Measurements from ENCODE around the gene TLR1.

TLR1 gene

DNA sequence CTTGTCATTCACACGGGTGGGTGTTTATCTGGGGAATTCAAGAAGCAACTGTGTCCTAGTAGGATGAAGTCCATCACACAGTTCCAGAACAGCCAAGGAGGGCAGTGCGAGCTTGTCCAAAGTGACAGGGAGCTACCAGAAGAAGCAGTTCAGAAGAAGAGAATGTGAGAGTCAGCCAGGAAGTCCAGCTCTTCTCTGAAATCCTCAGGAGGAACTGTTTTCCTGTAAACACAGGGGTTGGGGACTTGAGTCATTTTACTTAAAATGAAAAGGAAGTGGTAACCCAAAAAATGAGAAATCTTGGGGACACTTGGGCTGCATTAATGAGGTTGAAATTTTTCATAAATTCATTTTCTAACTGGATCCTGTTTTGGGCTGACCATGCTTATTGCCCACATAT, 13.6 kb downstream of the TLR1 start:
- no peak overlapping the region for H3K9ac ChIP-seq (ENCODE audit: low read length)

DNA sequence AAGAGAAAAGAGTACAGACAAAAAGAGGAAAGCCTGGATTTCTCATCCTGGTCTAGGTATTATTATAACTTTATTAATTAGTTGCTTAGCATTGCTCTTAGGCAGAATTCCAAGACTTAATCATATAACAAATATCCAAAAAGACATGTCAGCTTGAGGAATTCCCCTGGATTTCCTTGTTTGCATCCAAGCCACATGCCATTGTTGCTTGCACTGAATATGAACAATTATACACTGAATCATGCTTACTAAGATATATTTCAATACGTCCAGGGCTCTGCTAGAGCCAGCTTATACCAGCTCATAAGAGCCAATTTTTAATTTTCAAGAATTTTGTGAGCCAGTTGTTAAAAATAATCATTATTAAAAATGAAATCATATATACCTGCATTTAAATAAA, 16.3 kb downstream of the TLR1 start:
- no peaks in the 10 kb centered on the region for H3K36me3 ChIP-seq (ENCODE audit: insufficient read depth, low read length)
- H3K9ac ChIP-seq (ENCODE audit: low read length), result no peak overlapping the region
- H3K4me3 ChIP-seq (ENCODE audit: low read depth, low read length, poor library complexity, severe bottlenecking), result no peak overlapping the region
- peaks cover 28% of the 10 kb centered on the region for H3K4me1 ChIP-seq (ENCODE audit: insufficient read depth, low read length, severe bottlenecking)
- peaks cover 9% of the 10 kb centered on the region; the same call in 1 of the 2 replicates for H3K9me3 ChIP-seq (ENCODE audit: low read length)
- H3K4me2 ChIP-seq (ENCODE audit: low read length), result no peak overlapping the region
- TF ChIP-seq, protein P1, sequence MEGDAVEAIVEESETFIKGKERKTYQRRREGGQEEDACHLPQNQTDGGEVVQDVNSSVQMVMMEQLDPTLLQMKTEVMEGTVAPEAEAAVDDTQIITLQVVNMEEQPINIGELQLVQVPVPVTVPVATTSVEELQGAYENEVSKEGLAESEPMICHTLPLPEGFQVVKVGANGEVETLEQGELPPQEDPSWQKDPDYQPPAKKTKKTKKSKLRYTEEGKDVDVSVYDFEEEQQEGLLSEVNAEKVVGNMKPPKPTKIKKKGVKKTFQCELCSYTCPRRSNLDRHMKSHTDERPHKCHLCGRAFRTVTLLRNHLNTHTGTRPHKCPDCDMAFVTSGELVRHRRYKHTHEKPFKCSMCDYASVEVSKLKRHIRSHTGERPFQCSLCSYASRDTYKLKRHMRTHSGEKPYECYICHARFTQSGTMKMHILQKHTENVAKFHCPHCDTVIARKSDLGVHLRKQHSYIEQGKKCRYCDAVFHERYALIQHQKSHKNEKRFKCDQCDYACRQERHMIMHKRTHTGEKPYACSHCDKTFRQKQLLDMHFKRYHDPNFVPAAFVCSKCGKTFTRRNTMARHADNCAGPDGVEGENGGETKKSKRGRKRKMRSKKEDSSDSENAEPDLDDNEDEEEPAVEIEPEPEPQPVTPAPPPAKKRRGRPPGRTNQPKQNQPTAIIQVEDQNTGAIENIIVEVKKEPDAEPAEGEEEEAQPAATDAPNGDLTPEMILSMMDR (IDR thresholded peaks at IDR 0.05; ENCODE audit: low read length), result no peak
- TF ChIP-seq EZH2 (IDR thresholded peaks at IDR 0.05; ENCODE audit: borderline replicate concordance, low read length), result no peak
- no peaks in the 10 kb centered on the region for H4K20me1 ChIP-seq (ENCODE audit: insufficient read depth, low read length)
- no peaks in the 10 kb centered on the region for H3F3A ChIP-seq (ENCODE audit: insufficient read depth, low read length)
- no peaks in the 10 kb centered on the region for H3K27me3 ChIP-seq (ENCODE audit: insufficient read depth, low read length)
- no peak overlapping the region for H2AFZ ChIP-seq (ENCODE audit: low read length)
- H3K9me2 ChIP-seq (ENCODE audit: low read depth, low read length), result no peaks in the 10 kb centered on the region
- H3K79me2 ChIP-seq (ENCODE audit: insufficient read depth, low read length), result no peaks in the 10 kb centered on the region
- H3K27ac ChIP-seq (ENCODE audit: low read depth, low read length, poor library complexity, severe bottlenecking), result no peak overlapping the region

More for the DNA sequence above, 13.6 kb downstream of the TLR1 start:
- Histone ChIP-seq H3F3A (ENCODE audit: insufficient read depth, low read length) (no peaks in the 10 kb centered on the region), H3K4me3 (ENCODE audit: low read depth, low read length, poor library complexity, severe bottlenecking) (no peak overlapping the region), H3K79me2 (ENCODE audit: insufficient read depth, low read length) (no peaks in the 10 kb centered on the region), H3K27ac (ENCODE audit: low read depth, low read length, poor library complexity, severe bottlenecking) (no peak overlapping the region), H3K9me3 (ENCODE audit: low read length) (peaks cover 18% of the 10 kb centered on the region), H4K20me1 (ENCODE audit: insufficient read depth, low read length) (no peaks in the 10 kb centered on the region), H3K36me3 (ENCODE audit: insufficient read depth, low read length) (peaks cover 22% of the 10 kb centered on the region), H2AFZ (ENCODE audit: low read length) (no peak overlapping the region), H3K4me2 (ENCODE audit: low read length) (no peak overlapping the region), H3K27me3 (ENCODE audit: insufficient read depth, low read length) (no peaks in the 10 kb centered on the region), H3K9me2 (ENCODE audit: low read depth, low read length) (no peaks in the 10 kb centered on the region), H3K4me1 (ENCODE audit: insufficient read depth, low read length, severe bottlenecking) (peaks cover 2% of the 10 kb centered on the region)
- TF ChIP-seq, protein P1 (IDR thresholded peaks at IDR 0.05; ENCODE audit: low read length), result no peak
- TF ChIP-seq EZH2 (IDR thresholded peaks at IDR 0.05; ENCODE audit: borderline replicate concordance, low read length), result no peak

GRCh38 chr4:38787693-38788092, 16.9 kb downstream of the TLR1 start:
- no peaks in the 10 kb centered on the region for H3K36me3 ChIP-seq (ENCODE audit: insufficient read depth, low read length)
- H3K27ac ChIP-seq (ENCODE audit: low read depth, low read length, poor library complexity, severe bottlenecking), result no peak overlapping the region
- H3K4me3 ChIP-seq (ENCODE audit: low read depth, low read length, poor library complexity, severe bottlenecking), result no peak overlapping the region
- TF ChIP-seq, protein P1 (IDR thresholded peaks at IDR 0.05; ENCODE audit: low read length), result no peak
- no peak for TF ChIP-seq EZH2 (IDR thresholded peaks at IDR 0.05; ENCODE audit: borderline replicate concordance, low read length)
- no peak overlapping the region for H3K4me2 ChIP-seq (ENCODE audit: low read length)
- H3F3A ChIP-seq (ENCODE audit: insufficient read depth, low read length), result no peaks in the 10 kb centered on the region
- no peaks in the 10 kb centered on the region for H3K79me2 ChIP-seq (ENCODE audit: insufficient read depth, low read length)
- no peak overlapping the region for H2AFZ ChIP-seq (ENCODE audit: low read length)
- H3K9me3 ChIP-seq (ENCODE audit: low read length), result peaks cover 9% of the 10 kb centered on the region; the same call in 1 of the 2 replicates
- H3K27me3 ChIP-seq (ENCODE audit: insufficient read depth, low read length), result no peaks in the 10 kb centered on the region
- no peak overlapping the region for H3K9ac ChIP-seq (ENCODE audit: low read length)
- H3K9me2 ChIP-seq (ENCODE audit: low read depth, low read length), result no peaks in the 10 kb centered on the region
- no peaks in the 10 kb centered on the region for H4K20me1 ChIP-seq (ENCODE audit: insufficient read depth, low read length)
- peaks cover 32% of the 10 kb centered on the region for H3K4me1 ChIP-seq (ENCODE audit: insufficient read depth, low read length, severe bottlenecking)

All from OCI-LY1 (cell line).